Measurements from ENCODE around the gene SELENOV.
A peak's percentile ranks its signal among the peaks of the same experiment; 100 is the strongest.

The SELENOV gene

GRCh38 chr19:39480337-39481228 is 34.4 kb upstream of the SELENOV start, which contains the start of gene TIMM50:
TSS of gene TIMM50 (plus strand) at chr19:39480838. CDS start at chr19:39480854, 16 bp downstream.
- peak within 1 kb of the TSS; percentile 72 for H3K4me3 ChIP-seq (ENCODE audit: low read depth, low read length)
- TF ChIP-seq CTCF (IDR thresholded peaks at IDR 0.05; ENCODE audit: low read depth, low read length, missing control alignments) = no peak
- DNase-seq (ENCODE audit: low read depth) = peak; percentile 84

GRCh38 chr19:39481229-39481545 is 33.8 kb upstream of the SELENOV start:
- DNase-seq (ENCODE audit: low read depth) = no peak
- H3K4me3 ChIP-seq (ENCODE audit: low read depth, low read length) = peak overlapping the region; percentile 72
- TF ChIP-seq CTCF (IDR thresholded peaks at IDR 0.05; ENCODE audit: low read depth, low read length, missing control alignments) = no peak

GRCh38 chr19:39481676-39482075 is 33.3 kb upstream of the SELENOV start:
- no peak for DNase-seq (ENCODE audit: low read depth)

GRCh38 chr19:39483141-39483540 is 31.8 kb upstream of the SELENOV start:
- no peak for DNase-seq (ENCODE audit: low read depth)
- H3K4me3 ChIP-seq (ENCODE audit: low read depth, low read length) = no peak overlapping the region
- TF ChIP-seq CTCF (IDR thresholded peaks at IDR 0.05; ENCODE audit: low read depth, low read length, missing control alignments) = no peak

More at GRCh38 chr19:39481676-39482075, 33.3 kb upstream of the SELENOV start:
- H3K4me3 ChIP-seq (ENCODE audit: low read depth, low read length) = peak overlapping the region; percentile 72
- no peak for TF ChIP-seq CTCF (IDR thresholded peaks at IDR 0.05; ENCODE audit: low read depth, low read length, missing control alignments)

- TF ChIP-seq CTCF (IDR thresholded peaks at IDR 0.05; ENCODE audit: low read depth, low read length, missing control alignments) = no peak
- DNase-seq (ENCODE audit: low read depth) = no peak
- no peak overlapping the region for H3K4me3 ChIP-seq (ENCODE audit: low read depth, low read length)
These were observed 25.2 kb upstream of the SELENOV start for GRCh38 chr19:39489756-39490155.

GRCh38 chr19:39492225-39492624 is 22.7 kb upstream of the SELENOV start:
- H3K4me3 ChIP-seq (ENCODE audit: low read depth, low read length) = no peak overlapping the region
- TF ChIP-seq CTCF (IDR thresholded peaks at IDR 0.05; ENCODE audit: low read depth, low read length, missing control alignments) = no peak
- DNase-seq (ENCODE audit: low read depth) = no peak

- DNase-seq (ENCODE audit: low read depth) = no peak
- TF ChIP-seq CTCF (IDR thresholded peaks at IDR 0.05; ENCODE audit: low read depth, low read length, missing control alignments) = no peak
- no peak overlapping the region for H3K4me3 ChIP-seq (ENCODE audit: low read depth, low read length)
These were observed 22.2 kb upstream of the SELENOV start for GRCh38 chr19:39492788-39493187.
